ENCODE data around the gene S1PR3.

S1PR3 gene

DNA sequence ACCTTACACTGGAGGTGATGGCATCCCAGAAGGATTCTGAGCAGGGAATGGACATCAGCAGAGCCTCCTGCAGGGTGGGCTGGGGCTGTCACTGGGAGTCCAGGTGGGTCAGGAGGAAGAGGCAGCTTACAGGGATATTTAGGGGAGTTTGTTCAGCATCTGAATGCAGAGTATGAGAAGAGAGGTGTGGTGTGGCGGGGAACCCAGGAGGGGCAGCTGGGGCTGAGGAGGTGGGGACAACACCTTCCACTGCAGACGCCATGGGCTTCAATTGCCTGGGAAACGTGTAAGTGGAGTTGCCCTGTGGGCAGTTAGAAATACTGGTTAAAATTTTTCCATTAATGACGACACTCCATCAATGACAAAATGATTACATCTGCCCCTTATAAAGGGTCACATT, 33.5 kb downstream of the S1PR3 start:
- ChIA-PET POLR2A (no interaction called here), CTCF (no interaction called here)
- TF ChIP-seq FOXM1 (IDR thresholded peaks at IDR 0.05; ENCODE audit: borderline replicate concordance) (no peak), BHLHE40 (IDR thresholded peaks at IDR 0.05; ENCODE audit: borderline replicate concordance) (no peak), FOXK2 (IDR thresholded peaks at IDR 0.05) (no peak), FOXA1 (IDR thresholded peaks at IDR 0.05) (no peak), NFRKB (IDR thresholded peaks at IDR 0.05) (no peak), L3MBTL2 (conservative IDR thresholded peaks at IDR 0.05) (no peak), PKNOX1 (IDR thresholded peaks at IDR 0.05) (no peak), SP1 (IDR thresholded peaks at IDR 0.05) (no peak), TARDBP (IDR thresholded peaks at IDR 0.05) (no peak), HDGF (IDR thresholded peaks at IDR 0.05; ENCODE audit: borderline replicate concordance) (no peak), CTBP1 (IDR thresholded peaks at IDR 0.05; ENCODE audit: borderline replicate concordance) (no peak), SUZ12 (IDR thresholded peaks at IDR 0.05) (no peak), ARNT (IDR thresholded peaks at IDR 0.05) (no peak), ZNF384 (IDR thresholded peaks at IDR 0.05) (no peak), LEF1 (IDR thresholded peaks at IDR 0.05; ENCODE audit: borderline replicate concordance) (no peak), ELF4 (IDR thresholded peaks at IDR 0.05) (no peak)

GRCh38 chr9:89025553-89025952, 34.3 kb downstream of the S1PR3 start:
- POLR2A ChIA-PET = no interaction called here
- TF ChIP-seq NFRKB (IDR thresholded peaks at IDR 0.05) (no peak), TARDBP (IDR thresholded peaks at IDR 0.05) (no peak), FOXA1 (IDR thresholded peaks at IDR 0.05) (no peak), SUZ12 (IDR thresholded peaks at IDR 0.05) (no peak), ELF4 (IDR thresholded peaks at IDR 0.05) (no peak), SP1 (IDR thresholded peaks at IDR 0.05) (no peak), HDGF (IDR thresholded peaks at IDR 0.05; ENCODE audit: borderline replicate concordance) (no peak), ZNF384 (IDR thresholded peaks at IDR 0.05) (no peak), LEF1 (IDR thresholded peaks at IDR 0.05; ENCODE audit: borderline replicate concordance) (no peak), L3MBTL2 (conservative IDR thresholded peaks at IDR 0.05) (no peak), FOXM1 (IDR thresholded peaks at IDR 0.05; ENCODE audit: borderline replicate concordance) (no peak), ARNT (IDR thresholded peaks at IDR 0.05) (no peak), FOXK2 (IDR thresholded peaks at IDR 0.05) (no peak), PKNOX1 (IDR thresholded peaks at IDR 0.05) (no peak), CTBP1 (IDR thresholded peaks at IDR 0.05; ENCODE audit: borderline replicate concordance) (no peak), BHLHE40 (IDR thresholded peaks at IDR 0.05; ENCODE audit: borderline replicate concordance) (no peak)
- CTCF ChIA-PET = no interaction called here
- DNase-seq (ENCODE audit: extremely low spot score) = no peak

More for the DNA sequence above, 33.5 kb downstream of the S1PR3 start:
- DNase-seq (ENCODE audit: extremely low spot score) = no peak

DNA sequence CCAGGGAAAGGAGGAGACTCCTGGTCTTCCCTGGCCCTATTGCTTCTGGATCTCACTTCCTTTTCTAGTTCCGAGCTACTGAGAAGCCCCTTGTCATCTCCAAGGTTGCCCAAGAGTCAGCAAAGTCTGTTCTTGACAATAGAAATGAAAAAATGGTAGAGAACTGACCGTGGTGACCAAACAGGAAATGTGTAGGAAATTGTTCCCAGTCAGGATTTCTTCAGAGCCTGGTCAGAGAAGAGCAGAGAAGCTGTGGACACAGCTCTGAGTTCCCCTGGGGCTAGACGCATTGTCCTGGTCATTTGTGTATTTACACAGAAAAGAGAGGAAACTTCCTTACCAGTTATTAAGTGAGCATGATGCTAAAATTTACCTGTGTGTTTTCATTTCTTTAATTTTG, 35.6 kb downstream of the S1PR3 start:
- TF ChIP-seq LEF1 (IDR thresholded peaks at IDR 0.05; ENCODE audit: borderline replicate concordance) (no peak), BHLHE40 (IDR thresholded peaks at IDR 0.05; ENCODE audit: borderline replicate concordance) (no peak), PKNOX1 (IDR thresholded peaks at IDR 0.05) (no peak)
- POLR2A ChIA-PET = no interaction called here
- CTCF ChIA-PET = no interaction called here
- no peak for DNase-seq (ENCODE audit: extremely low spot score)

DNA sequence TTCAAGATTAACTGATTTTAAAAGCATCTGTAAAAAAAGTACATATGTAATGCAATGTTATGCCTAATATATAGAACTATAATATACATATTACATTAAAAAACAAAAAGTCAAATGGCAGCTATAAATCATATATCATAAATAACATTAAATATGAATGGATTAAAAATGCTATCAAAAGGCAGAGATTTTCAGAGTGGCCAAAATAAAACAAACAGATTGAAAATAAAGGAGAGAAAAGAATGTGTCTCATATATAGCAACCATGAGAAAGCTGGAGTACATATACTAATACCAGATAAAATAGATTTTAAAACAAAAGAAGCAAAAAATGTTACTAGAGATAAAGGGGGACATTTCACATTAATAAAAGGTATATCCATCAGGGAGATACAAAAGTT, 38.5 kb downstream of the S1PR3 start:
- ChIA-PET CTCF (no interaction called here), POLR2A (no interaction called here)

GRCh38 chr9:89032173-89032572, 40.9 kb downstream of the S1PR3 start:
- ChIA-PET POLR2A (no interaction called here), CTCF (no interaction called here)
- DNase-seq (ENCODE audit: extremely low spot score) = no peak
- TF ChIP-seq SP1 (IDR thresholded peaks at IDR 0.05) (no peak), ELF4 (IDR thresholded peaks at IDR 0.05) (no peak)

More for the DNA sequence above, 38.5 kb downstream of the S1PR3 start:
- DNase-seq (ENCODE audit: extremely low spot score) = no peak
- TF ChIP-seq PKNOX1 (IDR thresholded peaks at IDR 0.05) (no peak), TARDBP (IDR thresholded peaks at IDR 0.05) (no peak), L3MBTL2 (conservative IDR thresholded peaks at IDR 0.05) (no peak)

GRCh38 chr9:89032661-89033060, 41.4 kb downstream of the S1PR3 start:
- ChIA-PET POLR2A (no interaction called here), CTCF (no interaction called here)
- TF ChIP-seq ARNT (IDR thresholded peaks at IDR 0.05) (no peak), L3MBTL2 (conservative IDR thresholded peaks at IDR 0.05) (no peak), FOXA1 (IDR thresholded peaks at IDR 0.05) (no peak), FOXM1 (IDR thresholded peaks at IDR 0.05; ENCODE audit: borderline replicate concordance) (no peak), PKNOX1 (IDR thresholded peaks at IDR 0.05) (no peak), HDGF (IDR thresholded peaks at IDR 0.05; ENCODE audit: borderline replicate concordance) (no peak), TARDBP (IDR thresholded peaks at IDR 0.05) (no peak), CTBP1 (IDR thresholded peaks at IDR 0.05; ENCODE audit: borderline replicate concordance) (no peak)

More at GRCh38 chr9:89032661-89033060, 41.4 kb downstream of the S1PR3 start:
- DNase-seq (ENCODE audit: extremely low spot score) = no peak

Measured in HEK293T (cell line).